Measurements from ENCODE around the gene WDFY1.
"Not testable (repeated sequence)": the region's sequence is repeated elsewhere in the genome, so short reads cannot be mapped to it uniquely, and the experiment has no call there.

The WDFY1 gene

DNA sequence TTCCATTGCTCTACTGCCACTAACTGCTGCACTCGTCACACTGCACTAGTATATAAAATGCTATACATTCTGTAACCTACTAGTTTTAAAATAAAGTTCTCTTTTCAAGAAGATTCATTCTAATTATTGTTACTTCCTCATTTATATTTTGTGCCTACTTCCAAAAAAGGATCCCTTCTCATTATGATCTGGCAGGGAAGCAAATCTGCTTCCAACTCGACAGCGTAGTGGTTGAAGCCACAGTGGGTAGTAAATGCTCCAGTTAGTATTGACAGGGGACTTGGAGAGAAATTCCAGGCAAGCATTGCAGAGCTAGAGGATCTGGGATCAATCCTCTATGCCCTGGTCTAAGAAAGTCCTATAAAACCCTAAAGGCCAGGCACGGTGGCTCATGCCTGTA, 54.4 kb downstream of the WDFY1 start:
- no peak for DNase-seq

DNA sequence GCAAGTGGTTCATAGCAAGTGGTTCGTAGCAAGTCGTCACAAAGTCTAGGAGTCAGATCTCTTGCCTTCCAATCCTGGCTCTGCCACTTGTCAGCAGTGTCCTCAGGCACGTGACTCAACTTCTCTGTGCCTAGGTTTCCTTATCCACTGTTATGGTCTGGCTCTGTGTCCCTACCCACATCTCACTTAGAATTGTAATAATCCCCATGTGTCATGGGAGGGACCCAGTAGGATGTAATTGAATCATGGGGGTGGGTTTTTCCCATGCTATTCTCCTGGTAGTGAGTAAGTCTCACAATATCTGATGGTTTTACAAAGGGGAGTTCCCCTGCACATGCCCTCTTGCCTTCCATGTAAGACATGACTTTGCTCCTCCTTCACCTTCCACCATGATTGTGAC, 55.9 kb downstream of the WDFY1 start:
- DNase-seq = no peak

DNA sequence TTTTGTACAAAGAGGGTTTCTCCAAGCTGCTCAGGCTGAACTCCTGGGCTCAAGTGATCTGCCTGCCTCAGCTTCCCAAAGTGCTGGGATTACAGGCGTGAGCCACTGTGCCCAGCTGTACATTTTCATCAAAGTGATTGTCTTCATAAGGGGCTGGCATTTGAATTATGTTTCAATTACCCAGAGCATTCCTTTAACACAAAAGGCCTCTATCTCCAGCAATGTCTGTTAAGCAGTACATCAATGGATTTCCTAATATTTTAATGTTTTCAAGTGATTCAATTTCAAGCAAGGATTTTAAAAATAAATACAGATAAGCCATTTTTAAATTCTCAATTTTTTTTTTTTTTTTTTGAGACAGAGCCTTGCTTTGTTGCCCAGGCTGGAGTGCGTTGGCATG, 56.9 kb downstream of the WDFY1 start:
- DNase-seq = no peak

DNA sequence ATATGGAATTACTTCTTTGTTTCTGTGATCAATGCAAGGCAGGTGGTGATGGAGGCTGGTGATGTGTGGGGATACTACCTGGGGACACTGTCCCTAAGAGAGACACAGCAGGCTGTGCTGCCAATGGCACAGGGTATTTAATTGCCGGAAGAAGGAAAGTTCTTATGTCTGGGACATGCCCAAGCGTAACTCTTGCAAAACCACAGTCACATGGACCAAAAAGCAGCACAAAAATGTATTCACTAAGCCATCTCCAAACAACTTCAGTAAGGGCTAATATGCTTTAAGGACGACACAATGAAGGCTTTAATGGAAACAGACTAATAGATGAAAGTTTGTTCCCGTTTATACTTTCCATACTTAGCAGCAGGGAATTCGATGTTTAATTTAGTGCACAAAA, 58.0 kb downstream of the WDFY1 start:
- no peak for DNase-seq

DNA sequence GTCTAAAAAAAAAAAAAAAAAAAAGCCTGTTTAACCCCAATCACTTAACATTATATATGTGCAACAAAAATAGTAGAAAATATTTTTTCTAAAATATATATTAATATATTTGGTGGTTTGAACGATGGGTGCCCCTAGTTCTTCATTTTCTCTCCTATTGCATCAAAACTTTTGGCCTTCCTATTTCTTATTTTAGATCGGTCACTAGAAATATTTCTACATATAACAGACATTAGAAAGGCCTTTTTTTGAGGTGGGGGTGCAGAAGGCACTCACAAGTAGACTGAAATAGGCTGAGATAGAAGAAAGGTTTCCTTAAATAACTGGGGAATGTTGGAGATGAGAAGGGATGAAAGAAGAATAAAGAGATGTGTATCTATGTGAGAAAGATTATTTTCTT, 58.4 kb downstream of the WDFY1 start:
- no peak for DNase-seq

DNA sequence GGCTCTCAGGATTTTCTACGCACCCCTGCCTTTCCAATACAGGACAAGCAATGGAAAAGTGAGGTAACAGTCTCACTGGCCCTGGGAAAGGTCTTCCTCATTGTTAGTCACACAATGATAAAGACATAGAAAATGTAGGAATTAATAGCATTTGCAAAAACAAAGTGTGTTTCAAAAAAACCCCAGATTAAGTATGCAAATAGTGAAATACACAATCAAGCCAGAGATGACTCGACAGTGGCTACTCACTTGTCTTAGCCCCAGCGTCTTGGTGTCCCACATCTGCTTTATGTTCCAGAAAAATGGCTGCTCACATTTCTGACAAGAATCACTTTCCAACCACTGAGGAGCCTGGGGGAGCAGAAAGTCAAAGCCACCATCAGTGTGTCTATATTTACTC, 60.7 kb downstream of the WDFY1 start:
- DNase-seq = peak; percentile 72

DNA sequence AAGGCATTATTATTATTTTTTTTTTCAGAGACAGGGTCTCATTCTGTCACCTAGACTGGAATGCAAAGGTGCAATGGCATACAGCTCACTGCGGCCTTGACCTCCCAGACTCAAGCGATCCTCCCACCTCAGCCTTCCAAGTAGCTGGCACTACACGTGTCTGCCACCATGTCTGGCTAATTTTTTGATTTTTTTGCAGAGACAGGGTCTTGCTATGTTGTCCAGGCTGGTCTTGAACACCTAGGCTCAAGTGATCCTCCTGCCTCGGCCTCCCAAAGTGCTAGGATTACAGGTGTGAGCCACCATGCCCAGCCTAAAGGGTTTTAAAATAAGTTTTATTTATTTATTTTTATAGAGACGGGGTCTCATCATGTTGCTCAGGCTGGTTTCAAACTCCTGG, 62.4 kb downstream of the WDFY1 start:
- no peak for DNase-seq

DNA sequence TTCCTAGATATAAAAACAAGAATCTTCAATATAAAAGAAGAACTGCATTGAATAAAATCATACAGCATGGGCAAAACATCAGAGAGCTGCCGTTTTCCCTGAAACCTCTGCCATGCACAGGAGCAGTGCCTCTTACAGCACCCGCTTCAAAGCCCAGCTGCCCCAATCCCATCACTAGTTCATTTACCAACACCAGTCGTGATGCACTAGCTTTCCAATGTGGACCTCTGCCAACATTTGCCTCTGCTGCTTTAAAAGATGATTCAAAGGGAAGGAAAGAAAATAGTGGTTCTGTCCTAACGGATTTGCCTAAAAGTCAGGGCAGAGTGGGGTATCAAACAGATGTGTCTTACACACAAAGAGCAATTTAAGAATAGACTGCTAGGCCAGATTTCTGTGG, 64.3 kb downstream of the WDFY1 start:
- no peak for DNase-seq

DNA sequence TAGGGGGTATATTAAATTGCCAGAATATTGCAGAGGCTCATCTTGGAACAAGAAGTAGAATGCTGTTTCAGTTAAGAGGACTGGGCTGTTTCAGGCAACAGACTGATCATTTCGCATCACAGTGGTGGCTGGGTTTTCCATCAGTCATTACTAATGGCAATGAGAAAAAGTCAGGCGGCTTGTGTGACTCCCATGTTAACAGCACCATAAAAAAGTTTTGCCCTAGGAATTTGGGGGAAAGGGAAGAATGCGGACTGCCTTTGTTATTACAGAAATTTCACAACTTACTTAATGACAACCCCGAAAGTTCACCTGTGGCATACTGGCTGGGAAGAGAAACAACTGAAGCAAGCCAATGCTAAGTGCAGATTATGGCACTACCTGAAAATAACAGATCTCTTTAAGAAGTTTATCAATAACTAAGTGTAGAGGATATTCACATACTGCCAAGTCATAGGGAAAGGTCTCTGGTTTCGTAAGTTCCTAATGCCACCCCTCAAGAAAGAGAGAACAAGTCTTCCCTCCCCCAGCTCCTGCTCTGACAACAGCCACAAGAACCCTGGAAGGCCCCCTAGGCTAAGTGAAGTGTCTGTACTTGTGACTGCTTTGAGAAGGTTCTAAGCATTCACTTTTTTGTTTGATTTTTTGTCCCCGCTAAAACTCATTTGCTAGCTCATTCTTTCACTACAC, 67.3 kb downstream of the WDFY1 start:
- no peak for DNase-seq

DNA sequence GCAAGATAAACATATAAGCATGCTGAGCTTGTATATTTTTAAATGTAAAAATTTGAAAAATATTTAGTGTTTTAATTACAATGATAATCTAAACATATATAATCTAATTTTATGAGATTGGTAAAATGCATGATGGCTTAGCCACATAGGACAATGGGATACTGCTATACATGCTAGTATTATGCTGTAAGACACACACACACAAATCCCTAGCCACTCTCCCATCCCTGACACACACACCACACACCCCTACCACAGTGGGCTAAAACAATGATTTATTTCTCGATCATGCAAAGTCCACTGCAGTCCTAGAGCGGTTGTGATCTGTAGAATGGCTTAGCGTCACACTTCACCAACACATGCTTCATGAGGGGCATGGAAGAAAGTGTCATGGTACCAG, 71.5 kb downstream of the WDFY1 start:
- DNase-seq = no peak

DNA sequence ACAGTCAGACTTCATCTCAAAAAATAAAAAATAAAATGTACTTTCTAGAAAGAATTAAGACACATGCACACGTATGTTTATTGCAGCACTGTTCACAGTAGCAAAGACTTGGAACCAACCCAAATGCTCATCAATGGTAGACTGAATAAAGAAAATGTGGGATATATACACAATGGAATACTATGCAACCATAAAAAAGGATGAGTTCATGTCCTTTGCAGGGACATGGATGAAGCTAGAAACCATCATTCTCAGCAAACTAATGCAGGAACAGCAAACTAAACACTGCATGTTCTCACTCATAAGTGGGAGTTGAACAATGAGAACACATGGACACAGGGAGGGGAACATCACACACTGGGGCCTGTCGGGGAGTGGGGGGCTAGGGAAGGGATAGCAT, 72.4 kb downstream of the WDFY1 start:
- DNase-seq = not testable (repeated sequence)

DNA sequence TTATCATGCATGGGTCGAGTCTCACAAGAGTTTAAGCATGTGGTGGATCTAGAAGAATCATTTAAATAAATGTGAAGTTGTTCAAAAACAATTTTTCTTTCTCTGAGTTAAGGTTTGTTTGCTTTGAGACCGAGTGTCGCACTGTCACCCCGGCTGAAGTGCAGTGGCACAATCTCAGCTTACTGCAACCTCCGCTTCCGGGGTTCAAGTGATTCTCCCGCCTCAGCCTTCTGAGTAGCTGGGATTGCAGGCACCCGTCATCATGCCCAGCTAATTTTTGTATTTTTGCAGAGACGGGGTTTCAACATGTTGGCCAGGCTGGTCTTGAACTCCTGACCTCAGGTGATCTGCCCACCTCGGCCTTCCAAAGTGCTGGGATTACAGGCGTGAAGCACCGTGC, 73.5 kb downstream of the WDFY1 start:
- not testable (repeated sequence) for DNase-seq

DNA sequence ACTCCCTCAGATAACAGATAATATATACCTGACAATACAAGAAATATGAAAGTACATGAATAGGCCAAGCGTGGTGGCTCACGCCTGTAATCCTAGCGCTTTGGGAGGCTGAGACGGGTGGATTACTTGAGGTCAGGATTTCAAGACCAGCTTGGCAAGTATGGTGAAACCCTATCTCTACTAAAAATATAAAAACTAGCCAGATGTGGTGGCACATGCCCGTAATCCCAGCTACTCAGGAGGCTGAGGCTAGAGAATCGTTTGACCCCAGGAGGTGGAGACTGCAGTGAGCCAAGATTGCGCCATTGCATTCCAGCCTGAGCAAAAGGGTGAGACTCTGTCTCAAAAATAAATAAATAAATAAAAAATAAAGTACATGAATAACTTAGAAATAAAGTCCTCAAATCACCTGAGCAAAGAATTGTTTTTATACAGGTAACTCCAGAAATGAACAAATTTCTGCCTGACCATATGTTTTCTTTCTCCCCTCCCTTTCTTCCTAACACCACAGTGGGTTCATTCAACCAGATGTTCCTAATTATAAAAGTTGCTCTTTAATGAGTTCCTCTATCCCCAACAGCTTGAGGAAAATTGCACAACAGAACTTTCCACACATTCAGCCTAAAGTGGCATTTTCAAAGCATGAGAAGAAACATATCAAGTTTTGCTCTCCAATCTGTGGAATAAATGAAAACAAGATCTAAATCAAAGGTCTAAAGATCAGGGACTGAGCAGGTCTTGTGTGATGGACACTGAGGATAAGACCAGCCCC, 74.1 kb downstream of the WDFY1 start:
- DNase-seq = no peak

DNA sequence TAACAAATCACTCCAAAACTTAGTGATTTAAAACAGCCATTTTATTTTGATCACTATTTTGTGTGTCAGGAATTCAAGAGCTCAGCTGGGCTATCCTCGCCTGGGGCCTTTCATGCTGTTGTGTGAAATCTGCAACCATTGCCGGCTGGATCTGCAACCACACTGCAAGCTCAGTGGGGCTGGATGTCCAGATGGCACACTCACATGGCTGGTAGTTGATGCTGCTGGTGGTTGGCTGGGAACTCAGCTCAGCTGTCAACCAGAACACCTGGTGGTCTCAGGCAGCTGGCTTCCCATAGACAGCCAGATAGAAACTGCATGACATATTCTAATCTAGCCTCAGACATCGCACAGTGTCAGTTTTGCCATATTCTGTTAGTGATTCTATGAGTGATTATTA, 77.1 kb downstream of the WDFY1 start:
- no peak for DNase-seq

DNA sequence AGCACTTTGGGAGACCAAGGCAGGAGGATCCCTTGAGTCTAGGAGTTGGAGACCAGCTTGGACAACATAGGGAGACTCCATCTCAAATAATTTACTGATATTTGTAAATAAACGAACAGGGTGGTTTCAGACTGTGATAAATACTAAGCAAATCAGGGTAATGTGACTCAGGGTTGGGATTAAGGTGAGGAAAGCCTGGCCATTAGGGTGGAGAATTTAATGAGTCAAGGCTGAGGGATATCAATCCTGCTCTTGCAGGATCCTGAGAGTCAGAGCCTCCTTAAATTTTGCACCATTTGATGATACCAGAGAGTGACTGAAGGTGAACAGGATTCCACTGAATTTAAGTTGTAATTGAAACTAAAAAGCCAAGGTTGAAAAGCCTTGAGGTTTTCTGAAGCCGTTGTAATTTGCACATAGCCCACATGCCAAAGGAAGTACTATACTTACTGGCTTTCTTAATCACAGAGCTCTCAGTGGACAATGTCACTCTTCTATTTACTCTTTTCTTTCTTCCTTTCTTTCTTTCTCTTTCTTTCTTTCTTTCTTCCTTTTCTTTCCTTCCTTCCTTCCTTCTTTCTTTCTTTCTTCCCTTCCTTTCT, 79.1 kb downstream of the WDFY1 start:
- DNase-seq = no peak

DNA sequence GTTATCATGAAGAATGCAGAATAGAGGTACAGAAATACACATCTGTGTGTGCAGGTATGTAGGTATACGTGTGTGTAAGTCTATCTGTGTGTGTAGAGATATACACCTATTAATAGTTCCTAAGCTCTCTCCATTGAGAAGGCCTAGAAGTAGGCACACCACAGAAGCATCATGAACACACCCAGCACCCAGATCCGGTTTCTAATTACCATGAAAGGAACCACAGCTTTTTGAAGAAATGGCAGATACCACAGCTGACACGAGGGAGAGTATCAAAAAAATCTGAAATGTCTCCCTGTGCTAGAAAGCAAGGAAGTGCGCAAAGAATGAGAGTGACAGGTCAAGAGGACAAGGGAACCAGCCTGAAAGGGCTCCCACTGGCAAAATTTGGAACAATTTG, 80.0 kb downstream of the WDFY1 start:
- DNase-seq = no peak

DNA sequence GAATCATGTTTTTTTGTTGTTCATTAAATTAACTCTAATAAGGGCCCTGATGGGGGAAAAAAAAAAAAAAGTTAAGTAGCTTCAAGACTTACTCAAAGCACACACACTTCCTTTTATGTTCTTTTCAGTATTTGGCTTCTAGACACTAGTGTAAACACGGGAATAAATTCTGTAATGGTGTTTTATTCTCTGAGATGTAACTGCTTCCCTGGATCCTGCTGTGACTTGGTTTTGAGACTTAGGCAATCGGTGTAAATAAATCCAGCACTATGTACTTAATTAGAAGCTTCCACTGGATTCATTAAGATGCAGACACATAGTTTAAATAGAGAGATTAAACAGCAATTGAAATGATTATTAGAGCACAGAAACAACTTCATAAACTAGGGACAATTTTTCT, 81.6 kb downstream of the WDFY1 start:
- no peak for DNase-seq

DNA sequence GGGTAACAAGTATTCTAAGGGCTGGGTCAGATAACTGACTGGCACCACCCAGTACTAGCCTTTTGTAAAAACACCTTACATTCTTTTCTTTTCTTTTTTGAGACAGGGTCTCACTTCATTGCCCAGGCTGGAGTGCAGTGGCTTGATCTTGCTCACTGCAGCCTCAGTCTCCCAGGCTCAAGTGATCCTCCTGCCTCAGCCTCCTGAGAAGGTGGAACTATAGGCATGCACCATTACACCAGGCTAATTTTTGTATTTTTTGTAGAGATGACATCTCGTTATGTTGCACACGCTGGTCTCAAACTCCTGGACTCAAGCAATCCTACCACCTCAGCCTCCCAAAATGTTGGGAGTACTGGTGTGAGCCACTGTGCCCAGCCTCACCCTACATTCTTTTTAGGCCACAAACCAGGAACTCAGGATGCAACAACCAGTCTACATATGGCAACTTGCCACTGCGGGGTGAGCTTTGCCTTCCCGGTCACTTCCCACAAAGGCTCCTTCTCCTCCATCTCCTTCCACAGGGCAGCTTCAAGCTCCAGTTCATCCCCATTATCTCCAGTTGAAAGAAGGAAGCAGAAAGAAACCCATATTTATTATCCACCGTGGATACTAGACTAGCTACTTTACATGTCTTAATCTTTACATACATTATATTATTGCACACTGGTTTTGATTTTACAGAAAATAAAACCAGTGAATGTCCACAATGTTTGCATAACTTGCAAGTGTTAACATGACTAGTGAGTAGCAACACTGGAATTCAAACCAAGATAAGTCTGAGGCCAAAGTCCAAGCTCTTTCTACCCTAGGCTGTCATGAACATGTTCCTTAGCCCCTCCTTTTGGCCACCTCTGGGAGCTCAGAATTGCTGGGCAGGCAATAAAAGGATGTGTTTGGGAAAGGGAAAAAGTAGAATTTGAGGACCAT, 84.1 kb downstream of the WDFY1 start:
- DNase-seq = peak; percentile 71

DNA sequence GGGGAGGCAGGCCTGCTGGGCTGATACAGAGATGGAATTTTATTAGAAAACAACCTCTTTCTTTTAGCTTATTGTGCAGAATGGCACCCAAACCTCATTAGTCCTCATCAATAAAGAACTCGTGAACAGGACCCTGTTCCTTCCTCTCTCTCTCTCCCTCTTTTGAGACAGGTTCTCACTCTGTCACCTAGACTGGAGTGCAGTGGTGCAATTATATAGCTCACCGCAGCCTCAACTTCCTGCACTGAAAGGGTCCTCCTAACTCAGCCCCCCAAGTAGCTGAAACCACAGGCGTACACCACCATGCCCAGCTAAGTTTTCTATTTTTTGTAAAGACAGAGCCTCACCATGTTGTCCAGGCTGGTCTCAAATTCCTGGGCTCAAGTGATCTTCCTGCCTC, 86.1 kb downstream of the WDFY1 start:
- DNase-seq = no peak

DNA sequence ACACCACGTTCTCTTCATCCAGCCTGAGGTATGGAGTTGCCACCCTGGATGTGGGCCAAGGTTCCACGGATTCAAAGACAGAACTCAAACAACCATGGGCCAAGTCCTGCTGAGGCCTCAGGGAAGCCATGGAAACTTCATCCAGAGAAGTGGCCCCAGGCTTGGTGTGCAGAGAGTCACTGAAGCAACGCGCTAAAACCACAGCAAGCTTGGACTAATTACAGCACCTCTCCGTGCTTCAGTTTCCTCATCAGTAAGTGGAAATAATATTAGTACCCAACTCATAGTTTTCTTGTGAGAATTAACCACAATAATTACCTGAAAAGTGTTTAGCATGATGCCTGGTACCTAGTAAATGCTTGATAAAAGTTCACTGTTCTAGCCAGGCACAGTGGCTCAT, 88.6 kb downstream of the WDFY1 start:
- no peak for DNase-seq

DNA sequence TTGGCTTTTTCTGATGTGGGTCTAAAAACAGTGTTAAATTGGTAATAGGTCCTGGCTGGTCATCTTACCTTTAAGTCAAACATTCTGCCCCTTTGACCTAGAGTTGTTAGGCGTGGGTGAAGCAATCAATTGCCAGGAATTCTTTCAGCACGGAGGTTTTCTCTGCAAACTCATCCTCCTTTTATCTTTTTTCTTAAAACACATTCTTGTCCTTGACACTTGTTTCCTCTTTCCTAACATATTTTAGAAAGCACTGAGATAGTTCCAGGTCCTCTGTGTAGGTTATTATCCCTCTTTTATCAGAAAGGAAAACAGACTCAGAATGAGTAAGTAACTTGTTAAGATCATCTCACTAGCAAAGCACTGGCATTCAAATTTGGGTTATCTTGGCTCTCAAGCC, 89.1 kb downstream of the WDFY1 start:
- DNase-seq = no peak

DNA sequence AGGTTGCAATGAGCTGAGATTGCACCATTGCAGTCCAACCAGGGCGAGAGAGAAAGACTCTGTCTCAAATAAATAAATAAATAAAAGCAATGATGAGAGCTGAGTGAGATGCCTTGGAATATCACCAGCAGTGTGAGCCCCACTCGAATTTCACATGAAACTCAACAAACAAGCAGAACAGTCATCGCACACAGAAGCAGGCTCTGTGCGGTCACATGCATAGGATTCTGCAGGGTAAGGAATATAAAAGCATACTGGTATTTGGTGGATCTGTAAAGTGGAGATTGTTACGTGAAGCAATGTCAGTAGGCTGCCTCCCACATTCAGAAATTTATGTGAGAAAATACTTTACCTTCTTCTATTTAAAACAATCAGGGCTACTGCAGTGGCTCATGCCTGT, 89.7 kb downstream of the WDFY1 start:
- no peak for DNase-seq

DNA sequence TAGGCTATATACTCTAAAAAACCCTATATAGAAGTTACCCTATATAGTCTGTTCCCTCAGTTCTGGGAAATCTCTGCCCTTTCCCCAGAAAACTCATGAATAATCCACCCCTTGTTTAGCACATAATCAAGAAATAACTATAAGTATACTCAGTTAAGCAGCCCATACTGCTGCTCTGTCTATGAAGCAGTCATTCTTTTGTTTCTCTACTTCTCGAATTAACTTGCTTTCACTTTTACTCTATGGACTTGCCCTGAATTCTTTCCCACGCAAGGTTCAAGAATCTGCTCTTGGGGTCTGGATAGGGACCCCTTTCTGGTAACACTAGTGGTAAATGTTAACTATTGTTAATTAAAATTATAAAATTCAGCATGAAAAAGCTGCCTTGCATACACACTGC, 90.4 kb downstream of the WDFY1 start:
- DNase-seq = no peak

All from HCEC 1CT (cell line).